ENCODE measurements around the gene ADGB.

GRCh38 chr6:146650799-146651481, 52.2 kb downstream of the ADGB start:
- TF ChIP-seq CTCF (optimal IDR thresholded peaks at IDR 0.05 in 1 of 3, IDR thresholded peaks at IDR 0.05 in 1 of 3, conservative IDR thresholded peaks at IDR 0.05 in 1 of 3; ENCODE audit: extremely low read depth in 1 of 3, insufficient read depth in 2 of 3, low read length in 3 of 3) (no peak), EZH2 (IDR thresholded peaks at IDR 0.05; ENCODE audit: low read length) (no peak)

Measured in keratinocyte (primary cell).